ENCODE data around the gene CTBP2. TPM values are rescaled to one million over a fixed set of nuclear protein-coding genes. Genes with fewer than 3 reads are reported as not detected.

CTBP2 gene
- total and polyA plus RNA-seq, 2 donors from 2014 or later, result 33.1 to 111 TPM

DNA sequence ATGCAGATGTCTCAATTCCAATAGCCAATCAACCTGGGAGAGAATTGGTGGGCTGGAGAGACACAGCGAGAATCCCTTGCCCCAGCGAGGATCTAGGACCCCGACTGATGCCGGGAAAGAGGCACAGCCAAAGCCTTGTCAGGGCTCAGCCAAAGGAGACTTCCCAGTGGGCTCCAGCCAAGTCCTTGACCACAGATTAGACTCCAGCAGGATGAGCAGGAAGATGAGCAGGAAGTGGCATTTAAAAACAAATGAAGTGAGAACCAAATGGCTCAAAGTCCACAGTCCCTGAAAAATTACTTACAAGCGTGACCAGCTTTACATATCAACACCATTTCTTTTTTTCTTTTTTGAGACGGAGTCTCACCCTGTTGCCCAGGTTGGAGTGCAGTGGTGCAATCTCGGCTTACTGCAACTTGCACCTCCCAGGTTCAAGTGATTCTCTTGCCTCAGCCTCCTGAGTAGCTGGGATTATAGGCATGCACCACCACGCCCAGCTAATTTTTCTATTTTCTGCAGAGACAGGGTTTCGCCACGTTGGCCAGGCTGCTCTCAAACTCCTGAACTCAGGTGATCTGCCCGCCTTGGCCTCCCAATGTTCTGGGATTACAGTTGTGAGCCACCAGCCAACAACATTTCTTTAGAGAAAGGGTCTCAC, 40.2 kb downstream of the CTBP2 start:
- intact Hi-C loops (cut with DNase I), result no loop called here
- no peak for FAIRE-seq
- no peak for DNase-seq
- no peaks in the 10 kb centered on the region for H3K9me3 ChIP-seq (ENCODE audit: control insufficient read depth in 2 of 3, insufficient read depth in 1 of 3, low read length in 3 of 3)
- H3K27ac ChIP-seq (ENCODE audit: low read depth in 2 of 2, low read length in 2 of 2), result peak overlapping the region; percentile 51 to 65
- H3K9ac ChIP-seq (ENCODE audit: low read length in 3 of 3), result no peak overlapping the region
- H3K36me3 ChIP-seq (ENCODE audit: control insufficient read depth in 2 of 3, insufficient read depth in 3 of 3, low read length in 3 of 3), result peaks cover 0 to 4% (median 0%) of the 10 kb centered on the region in 3 donors
- H3K27me3 ChIP-seq (ENCODE audit: control insufficient read depth, insufficient read depth, low read length), result no peaks in the 10 kb centered on the region
- TF ChIP-seq, protein P1, sequence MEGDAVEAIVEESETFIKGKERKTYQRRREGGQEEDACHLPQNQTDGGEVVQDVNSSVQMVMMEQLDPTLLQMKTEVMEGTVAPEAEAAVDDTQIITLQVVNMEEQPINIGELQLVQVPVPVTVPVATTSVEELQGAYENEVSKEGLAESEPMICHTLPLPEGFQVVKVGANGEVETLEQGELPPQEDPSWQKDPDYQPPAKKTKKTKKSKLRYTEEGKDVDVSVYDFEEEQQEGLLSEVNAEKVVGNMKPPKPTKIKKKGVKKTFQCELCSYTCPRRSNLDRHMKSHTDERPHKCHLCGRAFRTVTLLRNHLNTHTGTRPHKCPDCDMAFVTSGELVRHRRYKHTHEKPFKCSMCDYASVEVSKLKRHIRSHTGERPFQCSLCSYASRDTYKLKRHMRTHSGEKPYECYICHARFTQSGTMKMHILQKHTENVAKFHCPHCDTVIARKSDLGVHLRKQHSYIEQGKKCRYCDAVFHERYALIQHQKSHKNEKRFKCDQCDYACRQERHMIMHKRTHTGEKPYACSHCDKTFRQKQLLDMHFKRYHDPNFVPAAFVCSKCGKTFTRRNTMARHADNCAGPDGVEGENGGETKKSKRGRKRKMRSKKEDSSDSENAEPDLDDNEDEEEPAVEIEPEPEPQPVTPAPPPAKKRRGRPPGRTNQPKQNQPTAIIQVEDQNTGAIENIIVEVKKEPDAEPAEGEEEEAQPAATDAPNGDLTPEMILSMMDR (IDR thresholded peaks at IDR 0.05; ENCODE audit: borderline replicate concordance, extremely low read depth, insufficient read depth), result no peak
- peak overlapping the region in 1 of 3 donors; percentile 22 for H3K4me3 ChIP-seq (ENCODE audit: low read length in 3 of 3)
- peaks cover 4 to 63% (median 53%) of the 10 kb centered on the region in 3 donors for H3K4me1 ChIP-seq (ENCODE audit: control insufficient read depth in 2 of 3, insufficient read depth in 2 of 3, low read depth in 1 of 3, low read length in 3 of 3)

DNA sequence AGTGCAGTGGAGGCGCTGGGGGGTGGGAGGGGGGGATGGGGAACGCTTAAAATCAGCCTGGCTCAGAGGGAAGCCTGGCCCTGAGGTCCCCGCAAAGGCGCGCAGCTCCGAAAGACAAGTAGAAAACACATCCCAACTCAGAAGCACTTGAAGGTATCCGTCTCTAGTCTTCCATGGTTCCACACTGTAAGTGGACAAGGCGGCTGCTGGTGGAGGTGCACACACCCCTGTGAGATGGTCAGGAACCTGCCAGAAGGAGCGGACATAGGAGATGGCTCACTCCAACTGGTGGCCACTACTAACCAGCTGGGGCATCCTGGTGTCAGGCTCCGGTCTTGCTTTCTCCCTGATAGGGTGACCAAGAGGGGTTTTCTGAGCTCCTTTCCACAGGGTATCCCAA, 41.7 kb downstream of the CTBP2 start:
- intact Hi-C loops (cut with DNase I), result no loop called here
- Histone ChIP-seq H3K4me1 (ENCODE audit: control insufficient read depth in 2 of 3, insufficient read depth in 2 of 3, low read depth in 1 of 3, low read length in 3 of 3) (peaks cover 4 to 64% (median 49%) of the 10 kb centered on the region in 3 donors), H3K9me3 (ENCODE audit: control insufficient read depth in 2 of 3, insufficient read depth in 1 of 3, low read length in 3 of 3) (no peaks in the 10 kb centered on the region), H3K27ac (ENCODE audit: low read depth in 2 of 2, low read length in 2 of 2) (peak overlapping the region in 1 of 2 donors; percentile 85), H3K27me3 (ENCODE audit: control insufficient read depth, insufficient read depth, low read length) (no peaks in the 10 kb centered on the region), H3K4me3 (ENCODE audit: low read length in 3 of 3) (no peak overlapping the region), H3K9ac (ENCODE audit: low read length in 3 of 3) (no peak overlapping the region), H3K36me3 (ENCODE audit: control insufficient read depth in 2 of 3, insufficient read depth in 3 of 3, low read length in 3 of 3) (peaks cover 0 to 4% (median 0%) of the 10 kb centered on the region in 3 donors)
- DNase-seq (no peak), FAIRE-seq (no peak)
- TF ChIP-seq, protein P1 (IDR thresholded peaks at IDR 0.05; ENCODE audit: borderline replicate concordance, extremely low read depth, insufficient read depth), result no peak

DNA sequence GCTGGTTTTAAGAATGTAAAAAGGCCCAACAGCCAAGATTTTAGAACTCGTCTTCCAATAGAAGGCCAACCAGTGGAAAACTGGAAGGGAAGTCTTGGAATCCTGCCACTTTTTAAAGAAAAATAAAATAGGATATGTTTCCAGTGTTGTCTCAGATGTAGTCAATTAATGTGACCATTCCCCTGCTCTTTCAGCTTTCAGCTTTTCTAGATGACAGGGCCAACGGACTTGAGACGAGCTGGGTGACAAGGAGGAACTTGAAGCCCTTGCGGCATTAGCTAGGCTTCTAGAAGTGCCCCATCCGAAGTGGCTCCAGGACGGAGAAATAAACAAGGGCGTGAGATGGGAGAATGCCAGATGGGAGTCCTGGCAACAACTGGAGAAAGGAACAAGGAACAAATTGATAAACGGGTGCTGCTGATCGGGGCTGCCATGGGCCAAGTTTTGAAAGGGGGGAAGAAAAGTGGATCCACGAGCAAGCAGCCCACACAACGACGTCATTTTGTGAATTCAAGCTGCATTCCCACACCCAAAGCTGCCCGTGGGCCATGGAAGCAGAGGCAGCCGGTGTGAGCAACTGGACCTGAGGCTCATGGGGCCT, 42.3 kb downstream of the CTBP2 start:
- Histone ChIP-seq H3K27ac (ENCODE audit: low read depth in 2 of 2, low read length in 2 of 2) (peak overlapping the region; percentile 74 to 85), H3K27me3 (ENCODE audit: control insufficient read depth, insufficient read depth, low read length) (no peaks in the 10 kb centered on the region), H3K9me3 (ENCODE audit: control insufficient read depth in 2 of 3, insufficient read depth in 1 of 3, low read length in 3 of 3) (no peaks in the 10 kb centered on the region), H3K36me3 (ENCODE audit: control insufficient read depth in 2 of 3, insufficient read depth in 3 of 3, low read length in 3 of 3) (peaks cover 0 to 4% (median 0%) of the 10 kb centered on the region in 3 donors), H3K9ac (ENCODE audit: low read length in 3 of 3) (peak overlapping the region in 1 of 3 donors; percentile 18), H3K4me1 (ENCODE audit: control insufficient read depth in 2 of 3, insufficient read depth in 2 of 3, low read depth in 1 of 3, low read length in 3 of 3) (peaks cover 4 to 58% (median 47%) of the 10 kb centered on the region in 3 donors), H3K4me3 (ENCODE audit: low read length in 3 of 3) (no peak overlapping the region)
- DNase-seq, result peak in 1 of 5 donors; percentile 77
- intact Hi-C loops (cut with DNase I), result no loop called here
- FAIRE-seq, result no peak
- TF ChIP-seq, protein P1 (IDR thresholded peaks at IDR 0.05; ENCODE audit: borderline replicate concordance, extremely low read depth, insufficient read depth), result no peak

All from kidney (tissue), 14 donors.